CD4-positive, alpha-beta T cell treated with Interleukin-1 beta for 1 hour (primary cell): ENCODE results near the gene UNCX.

ENCODE experiments used
- DNase-seq, 2 donors: peaks; one replicate each; pipeline ENCODE4 v3.0.0-alpha.2; 2020 to 2022

UNCX gene

GRCh38 chr7:1218541-1219165 is 14.0 kb upstream of the UNCX start:
- no peak for DNase-seq

DNA sequence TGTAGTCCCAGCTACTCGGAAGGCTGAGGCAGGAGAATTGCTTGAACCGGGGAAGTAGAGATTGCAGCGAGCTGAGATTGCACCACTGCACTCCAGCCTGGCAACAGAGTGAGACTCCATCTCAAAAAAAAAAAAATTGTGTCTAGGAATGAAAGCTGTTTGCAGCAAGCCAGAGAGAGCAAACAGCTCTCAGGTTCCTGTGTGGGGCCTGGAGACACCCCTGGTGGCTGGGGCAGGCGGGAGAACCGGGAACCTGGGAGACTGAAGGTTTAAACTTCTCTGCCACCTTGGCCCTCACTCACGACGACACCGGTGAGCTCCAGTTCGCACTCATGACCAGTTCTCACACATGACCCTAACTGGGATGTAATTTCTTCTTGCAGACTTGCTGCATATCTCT is 13.2 kb upstream of the UNCX start:
- no peak for DNase-seq

GRCh38 chr7:1220000-1220726 is 12.5 kb upstream of the UNCX start:
- no peak for DNase-seq

GRCh38 chr7:1220977-1221745 is 11.5 kb upstream of the UNCX start:
- no peak for DNase-seq

DNA sequence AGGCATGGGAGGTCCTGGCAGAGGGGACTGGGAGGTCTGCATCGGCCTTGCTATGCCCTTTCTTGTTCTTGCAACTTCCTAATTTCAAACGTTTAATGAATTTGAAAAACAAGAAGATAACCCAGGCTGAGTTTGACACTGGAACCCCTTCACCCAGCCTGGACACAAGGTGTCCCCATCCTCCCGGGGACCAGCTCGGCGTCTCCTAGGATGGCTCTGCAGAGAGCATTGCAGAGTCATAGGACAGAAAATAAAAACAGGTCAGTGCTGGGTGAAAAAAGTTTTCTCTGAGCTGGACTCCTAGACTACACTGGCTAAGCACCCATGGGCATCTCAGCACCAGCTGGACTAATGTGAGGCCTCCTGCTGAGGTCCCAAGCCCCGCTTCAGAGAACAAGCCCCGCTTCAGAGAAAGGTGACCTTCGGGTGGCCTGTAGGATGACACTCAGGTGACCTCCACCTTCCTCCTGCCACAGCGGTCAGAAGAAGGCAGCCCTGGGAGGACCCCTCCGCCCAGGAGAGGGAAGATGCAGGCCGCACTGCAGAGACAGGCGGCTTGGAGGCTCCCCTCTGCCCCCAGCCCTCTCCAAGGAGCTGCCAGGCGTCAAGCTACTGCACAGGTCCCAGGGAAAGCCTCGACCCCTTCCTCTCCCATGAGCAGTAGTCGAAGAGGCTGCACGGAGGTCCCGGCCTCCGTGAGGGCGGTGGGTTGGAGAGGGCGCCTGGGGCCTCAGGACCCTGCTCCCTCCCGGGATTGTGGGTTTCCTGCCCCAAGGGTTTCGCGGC is 9.3 kb upstream of the UNCX start:
- no peak for DNase-seq

- no peak for DNase-seq
These were observed 8.5 kb upstream of the UNCX start for GRCh38 chr7:1224086-1224716.

DNA sequence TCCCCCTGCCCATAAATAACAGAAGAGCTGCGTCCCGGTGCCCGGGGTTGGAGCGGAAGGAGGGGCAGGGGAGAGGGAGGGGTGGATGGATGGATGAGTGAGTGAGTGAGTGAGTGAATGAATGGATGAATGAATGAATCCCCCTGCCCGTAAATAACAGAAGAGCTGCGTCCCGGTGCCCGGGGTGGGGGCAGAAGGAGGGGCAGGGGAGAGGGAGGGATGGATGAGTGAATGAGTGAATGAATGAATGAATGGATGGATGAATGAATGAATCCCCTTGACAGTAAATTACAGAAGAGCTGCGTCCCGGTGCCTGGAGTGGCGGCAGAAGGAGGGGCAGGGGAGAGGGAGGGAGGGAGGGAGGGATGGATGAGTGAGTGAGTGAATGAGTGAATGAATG is 7.6 kb upstream of the UNCX start:
- DNase-seq: no peak

DNA sequence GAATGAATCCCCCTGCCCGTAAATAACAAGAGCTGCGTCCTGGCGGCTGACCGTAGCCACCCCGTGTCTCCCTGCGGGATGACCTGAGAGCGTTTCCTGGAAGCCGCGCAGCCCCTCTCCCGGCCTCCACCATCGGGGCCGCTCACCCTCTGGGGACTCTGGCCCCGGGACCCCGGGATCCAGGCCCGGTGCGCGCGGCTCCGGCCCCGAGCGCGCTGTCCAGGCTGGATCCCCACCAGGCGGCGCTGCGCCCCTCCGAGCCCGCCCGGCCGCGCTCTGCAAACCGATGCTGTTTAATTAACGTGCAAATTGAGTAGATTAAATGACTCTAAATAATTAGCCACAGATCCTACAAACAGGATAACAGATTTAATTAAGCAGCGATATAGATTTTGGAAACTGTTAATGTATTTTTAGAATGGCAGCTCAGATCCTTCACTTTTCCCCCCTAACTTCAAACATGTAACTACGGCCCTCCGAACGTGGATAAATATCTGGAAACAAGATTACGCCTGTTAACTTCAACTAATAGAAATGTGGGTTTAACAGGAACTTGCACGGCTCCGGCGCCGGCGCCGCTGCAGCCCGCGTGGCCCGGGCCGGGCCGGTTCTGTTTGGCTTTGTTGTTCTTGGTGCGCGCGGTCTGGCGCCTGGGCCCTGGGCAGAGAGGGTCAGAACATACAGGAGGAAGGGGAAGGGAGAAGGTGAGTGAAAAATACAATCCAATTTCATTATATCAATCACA is 7.1 kb upstream of the UNCX start:
- DNase-seq: peak; percentile 20 to 47

GRCh38 chr7:1226186-1226901 is 6.3 kb upstream of the UNCX start:
- DNase-seq: no peak

GRCh38 chr7:1227071-1227804 is 5.4 kb upstream of the UNCX start:
- DNase-seq: no peak

GRCh38 chr7:1227814-1228544 is 4.7 kb upstream of the UNCX start:
- no peak for DNase-seq

- DNase-seq: no peak
These were observed 4.0 kb upstream of the UNCX start for GRCh38 chr7:1228545-1229201.

GRCh38 chr7:1229202-1229947 is 3.3 kb upstream of the UNCX start:
- no peak for DNase-seq

DNA sequence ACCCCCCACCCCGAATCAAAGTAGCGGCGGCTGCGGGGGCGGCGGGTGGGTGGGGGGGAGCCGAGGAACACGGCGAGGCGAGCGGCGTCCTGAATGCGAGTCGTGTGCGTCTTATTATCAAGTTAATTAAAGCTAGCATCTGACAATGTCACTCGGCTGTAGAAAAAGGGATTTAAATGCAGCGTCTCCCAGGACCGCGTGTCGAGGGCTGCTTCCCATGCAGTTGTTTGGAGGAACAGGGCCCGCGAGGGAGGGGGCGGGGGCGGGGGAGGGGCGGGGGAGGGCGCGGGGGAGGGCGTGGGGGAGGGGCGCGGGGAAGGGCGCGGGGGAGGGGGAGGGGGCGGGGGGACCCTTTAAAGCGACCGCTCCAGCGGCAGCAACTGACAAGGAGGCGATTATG is 2.7 kb upstream of the UNCX start:
- no peak for DNase-seq

DNA sequence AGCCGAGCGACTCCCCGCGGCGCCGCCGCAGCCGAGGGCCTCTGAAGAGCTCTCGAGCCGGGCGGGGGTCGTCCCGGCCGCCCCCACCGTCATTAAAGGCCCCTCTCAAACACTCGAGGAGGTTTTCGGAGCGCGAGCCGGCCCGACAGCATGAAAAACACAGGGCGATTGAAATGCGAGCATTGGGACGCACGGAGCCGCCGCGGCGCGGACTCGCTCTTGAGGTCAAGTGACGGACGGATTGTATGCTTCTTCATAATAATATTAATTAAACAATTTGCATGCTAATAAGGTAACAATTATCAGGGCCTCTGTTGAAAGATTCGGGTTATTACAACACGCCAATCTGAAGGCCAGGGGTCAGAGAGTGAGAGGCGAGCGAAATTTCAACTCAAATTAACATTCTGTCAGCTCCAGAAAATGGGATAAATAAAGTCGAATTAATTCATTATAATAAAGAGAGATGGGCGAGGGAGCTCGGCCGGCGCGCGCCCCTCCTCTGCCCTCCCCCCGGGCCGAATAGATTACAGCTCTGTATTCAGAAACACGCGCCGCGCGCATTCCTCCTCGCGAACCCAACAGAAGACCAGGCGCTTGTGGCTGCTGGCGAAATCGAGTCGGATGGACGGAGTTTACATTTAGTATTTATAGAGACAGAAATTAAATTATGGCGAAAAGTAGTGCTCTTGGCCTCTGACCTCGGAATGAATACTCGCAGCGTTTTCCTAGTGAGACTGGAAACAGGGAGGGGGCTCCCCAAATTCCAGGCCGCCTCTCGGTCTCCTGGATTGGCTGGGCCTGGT is 2.1 kb upstream of the UNCX start:
- DNase-seq: no peak

DNA sequence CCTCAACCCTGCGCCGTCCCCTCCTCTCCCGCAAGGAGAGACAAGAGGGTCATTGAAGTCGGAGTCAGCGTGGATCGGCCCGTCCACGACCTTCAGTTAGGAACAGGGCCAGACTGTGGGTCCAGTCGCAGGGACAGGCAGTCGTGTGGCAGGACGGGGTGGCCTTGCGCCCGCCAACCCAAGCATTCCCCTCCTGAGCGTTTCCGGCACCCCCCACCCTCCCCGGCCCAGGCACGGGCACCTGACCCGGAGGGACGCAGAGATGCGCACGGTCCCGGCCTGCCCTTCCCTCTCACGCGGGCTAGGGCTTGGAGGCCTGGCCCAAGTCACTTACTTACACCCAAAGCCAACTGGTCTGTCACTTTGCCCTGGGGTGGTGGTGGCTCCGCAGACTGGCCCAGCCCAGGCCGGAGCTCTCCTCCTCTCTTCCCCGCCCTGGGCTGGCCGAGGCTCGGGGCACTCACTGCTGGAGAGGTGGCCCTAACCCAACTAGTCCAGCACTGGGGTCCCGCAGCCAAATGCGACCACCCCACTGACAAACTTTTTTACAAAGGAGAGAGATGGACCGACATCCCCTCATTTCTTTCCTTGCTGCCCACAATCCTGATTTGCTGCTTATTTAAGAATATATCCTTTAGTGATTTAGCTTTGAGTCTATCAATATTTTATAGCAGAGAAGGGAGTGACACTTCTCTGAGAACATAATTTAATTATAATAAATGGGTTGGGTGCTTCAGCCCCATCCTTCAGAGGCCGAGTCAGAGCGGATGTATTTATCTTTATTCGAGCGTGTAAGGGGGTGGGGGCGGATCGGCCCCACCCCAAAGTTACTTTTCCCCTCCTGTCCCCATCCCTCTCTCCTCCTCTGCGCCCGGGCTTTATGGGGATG is 1.2 kb upstream of the UNCX start:
- no peak for DNase-seq

- DNase-seq: no peak
These were observed 587 bp upstream of the UNCX start for GRCh38 chr7:1232103-1232466.
